GM12865 (cell line): ENCODE data around the gene ARHGEF7.

Experiments used
- DNase-seq: peaks from one replicate; pipeline ENCODE4 v3.0.0; 2010; ENCODE audit warnings: low read depth
- H3K4me3 ChIP-seq: 2 replicates; pipeline ENCODE4 v1.5.1; 2011; ENCODE audit warnings: mild to moderate bottlenecking, low read depth, low read length, control low read depth
- TF ChIP-seq, protein P1 (sequence below): IDR thresholded peaks from 2 replicates; pipeline ENCODE4 v1.5.1; 2011; ENCODE audit warnings: low read length, control low read depth, low read depth, inconsistent platforms; ENCODE audit not compliant: insufficient read depth; ENCODE audit errors: missing control alignments

The ARHGEF7 gene

DNA sequence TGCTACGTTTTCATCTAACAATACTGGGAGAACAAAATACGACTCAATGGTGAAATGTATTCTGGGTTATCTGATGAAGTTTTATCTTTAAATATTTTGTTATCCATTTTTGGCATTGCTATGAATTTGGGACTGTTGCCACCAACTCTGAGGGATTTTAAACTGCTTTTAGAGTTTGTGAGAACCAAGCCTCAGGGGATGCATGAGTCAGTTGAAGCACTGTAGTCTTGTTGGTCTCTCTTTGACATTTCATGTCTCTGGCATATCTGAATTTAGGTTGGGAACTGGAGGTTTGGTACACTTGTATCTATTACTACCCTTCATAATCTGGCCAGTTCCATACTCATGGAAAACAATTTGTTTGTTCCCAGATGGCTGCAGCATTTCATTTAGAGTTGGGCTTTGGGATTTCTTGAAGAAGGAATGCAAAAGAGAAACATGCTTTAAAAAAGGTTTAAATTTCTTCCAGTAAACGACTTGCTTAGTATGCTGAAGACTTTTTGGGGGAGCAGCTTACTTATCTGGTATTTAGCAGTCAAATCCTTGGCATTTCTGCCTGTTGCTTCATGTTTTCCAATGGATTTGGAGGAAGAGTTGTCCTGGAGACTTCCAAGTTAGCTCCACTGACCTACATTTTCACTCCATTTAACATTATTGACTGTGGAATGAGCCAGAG is 28.9 kb downstream of the ARHGEF7 start:
- H3K4me3 ChIP-seq = no peak overlapping the region
- DNase-seq = no peak
- TF ChIP-seq, protein P1, sequence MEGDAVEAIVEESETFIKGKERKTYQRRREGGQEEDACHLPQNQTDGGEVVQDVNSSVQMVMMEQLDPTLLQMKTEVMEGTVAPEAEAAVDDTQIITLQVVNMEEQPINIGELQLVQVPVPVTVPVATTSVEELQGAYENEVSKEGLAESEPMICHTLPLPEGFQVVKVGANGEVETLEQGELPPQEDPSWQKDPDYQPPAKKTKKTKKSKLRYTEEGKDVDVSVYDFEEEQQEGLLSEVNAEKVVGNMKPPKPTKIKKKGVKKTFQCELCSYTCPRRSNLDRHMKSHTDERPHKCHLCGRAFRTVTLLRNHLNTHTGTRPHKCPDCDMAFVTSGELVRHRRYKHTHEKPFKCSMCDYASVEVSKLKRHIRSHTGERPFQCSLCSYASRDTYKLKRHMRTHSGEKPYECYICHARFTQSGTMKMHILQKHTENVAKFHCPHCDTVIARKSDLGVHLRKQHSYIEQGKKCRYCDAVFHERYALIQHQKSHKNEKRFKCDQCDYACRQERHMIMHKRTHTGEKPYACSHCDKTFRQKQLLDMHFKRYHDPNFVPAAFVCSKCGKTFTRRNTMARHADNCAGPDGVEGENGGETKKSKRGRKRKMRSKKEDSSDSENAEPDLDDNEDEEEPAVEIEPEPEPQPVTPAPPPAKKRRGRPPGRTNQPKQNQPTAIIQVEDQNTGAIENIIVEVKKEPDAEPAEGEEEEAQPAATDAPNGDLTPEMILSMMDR = no peak

DNA sequence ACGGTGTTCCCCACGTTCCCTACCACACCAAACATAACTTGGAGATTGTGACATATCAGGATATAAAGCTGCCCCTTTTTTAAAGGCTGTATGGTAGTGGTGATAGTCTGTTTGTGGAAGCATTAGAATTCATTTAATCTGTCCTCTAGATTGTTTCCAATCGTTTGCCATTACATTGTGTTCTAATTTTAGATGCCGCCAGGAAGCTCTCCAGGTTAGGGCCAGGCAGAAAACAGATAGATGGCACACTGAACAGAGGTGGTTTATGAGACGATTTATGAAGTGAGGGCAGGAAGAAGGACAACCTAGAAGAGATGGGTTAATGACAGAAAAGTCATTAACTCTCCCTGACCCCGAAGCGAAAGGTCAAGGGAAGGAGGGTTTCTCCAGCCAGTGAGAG is 30.0 kb downstream of the ARHGEF7 start:
- DNase-seq = no peak
- TF ChIP-seq, protein P1 = no peak
- no peak overlapping the region for H3K4me3 ChIP-seq

DNA sequence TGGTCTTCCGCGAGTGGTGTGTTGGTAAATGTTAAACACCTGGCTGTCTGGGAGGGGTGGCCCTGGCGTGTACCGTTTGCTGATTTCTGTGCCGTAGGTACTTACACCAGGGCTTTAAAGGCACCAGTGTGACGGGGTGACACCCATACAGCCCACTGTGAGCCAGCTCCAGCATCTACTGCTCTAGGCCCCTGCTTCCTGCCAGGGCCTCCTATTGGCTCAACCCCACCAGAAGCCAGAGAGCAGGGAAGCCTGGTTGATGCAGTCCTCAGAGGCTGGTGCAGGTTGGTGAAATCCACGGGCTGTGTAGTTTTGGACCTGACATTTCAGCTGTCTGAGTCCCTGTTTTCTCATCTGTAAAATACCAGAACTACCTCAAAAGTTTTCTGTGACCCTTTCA is 30.4 kb downstream of the ARHGEF7 start:
- DNase-seq = no peak
- TF ChIP-seq, protein P1 = no peak
- H3K4me3 ChIP-seq = no peak overlapping the region

DNA sequence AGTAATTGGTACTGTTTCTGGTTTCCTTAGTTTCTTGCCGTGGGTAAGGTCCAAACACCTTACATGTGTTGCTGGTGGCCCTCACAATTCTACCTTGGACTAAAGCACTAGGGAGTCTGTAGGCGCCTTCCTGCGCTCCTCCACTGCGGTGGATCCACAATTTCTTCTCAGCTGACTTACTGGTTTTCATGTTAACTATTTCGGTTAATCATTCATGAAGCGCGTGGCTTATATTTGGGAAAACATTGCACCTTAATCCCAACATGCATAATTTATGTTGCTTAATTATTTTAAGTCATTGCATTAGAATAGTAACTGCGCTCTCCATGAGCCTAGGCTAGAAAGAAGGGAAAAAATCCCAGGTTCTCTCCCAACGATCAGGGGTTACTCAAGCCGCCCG is 37.7 kb downstream of the ARHGEF7 start:
- no peak for DNase-seq
- TF ChIP-seq, protein P1 = no peak
- H3K4me3 ChIP-seq = peak overlapping the region; percentile 58

DNA sequence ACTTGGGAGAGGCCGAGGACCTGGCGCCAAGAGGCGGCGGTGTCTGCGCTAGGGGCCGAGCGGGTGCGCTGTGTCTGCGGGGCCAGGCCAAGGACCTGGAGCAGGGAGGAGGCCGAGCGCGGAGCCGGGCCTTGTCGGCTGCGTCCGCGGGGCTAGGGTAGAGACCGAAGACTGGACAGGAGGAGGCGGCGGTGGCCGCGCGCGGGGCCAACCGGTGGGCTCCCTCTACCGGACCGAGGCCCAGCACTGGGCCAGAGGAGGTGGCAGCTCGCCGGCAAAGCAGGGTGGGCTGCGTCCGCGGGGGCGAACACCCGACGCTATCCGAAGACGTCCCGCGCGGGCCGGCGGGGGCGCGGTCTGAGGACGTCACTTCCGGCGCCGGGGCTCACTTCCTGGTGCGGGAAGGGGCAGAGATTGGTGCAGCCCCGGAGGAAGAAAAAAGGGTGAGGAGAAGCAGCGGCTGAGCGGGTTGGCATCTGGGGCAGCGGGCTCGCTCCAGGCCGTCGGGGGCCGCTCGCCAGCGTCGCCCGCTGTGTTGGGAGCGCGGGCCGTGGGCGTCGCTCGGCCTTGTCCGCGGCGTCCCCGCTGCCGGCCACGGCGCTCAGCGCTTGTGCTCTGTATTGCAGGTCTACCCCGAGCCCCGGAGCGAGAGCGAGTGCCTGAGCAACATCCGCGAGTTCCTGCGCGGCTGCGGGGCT is 38.3 kb downstream of the ARHGEF7 start:
- H3K4me3 ChIP-seq = peak overlapping the region; percentile 58
- DNase-seq = peak; percentile 93
- TF ChIP-seq, protein P1 = no peak

DNA sequence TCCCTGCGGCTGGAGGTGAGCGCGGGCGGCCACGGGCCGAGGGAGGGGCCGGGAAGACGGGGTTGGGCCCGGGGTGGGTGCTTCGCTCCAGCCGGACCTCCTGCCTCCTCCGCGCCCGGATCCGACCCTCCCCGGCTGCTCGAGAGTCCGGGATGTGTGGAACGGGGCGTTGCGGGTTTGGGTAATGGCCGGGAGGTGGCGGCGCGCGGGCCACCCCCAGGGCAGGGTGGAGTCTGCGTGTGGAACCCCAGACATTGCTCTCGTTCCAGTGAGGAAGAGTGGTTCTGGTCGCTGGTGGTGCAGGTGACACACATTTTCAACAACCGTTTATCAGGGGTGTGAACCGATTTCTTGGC is 38.8 kb downstream of the ARHGEF7 start:
- TF ChIP-seq, protein P1 = peak; percentile 6
- DNase-seq = no peak
- peak overlapping the region; percentile 58 for H3K4me3 ChIP-seq
